GM23338 (cell line): ENCODE data around the gene PDCD7. TPM values are rescaled to one million over a fixed set of nuclear protein-coding genes. Genes with fewer than 3 reads are reported as not detected.

Experiments
- ATAC-seq: fragments of 200-7000 bp; cut with Tn5 transposase; 3 replicates; pipeline ENCODE4 v1.9.1; 2020
- DNase-seq: peaks from one replicate; pipeline ENCODE4 v3.0.0-alpha.2; 2015; ENCODE audit warnings: low spot score
- H2AFZ ChIP-seq: fragments of 200-600 bp; sonication (generic); 2 replicates; pipeline ENCODE4 v1.8.0; 2016; ENCODE audit warnings: antibody characterized with exemption, mild to moderate bottlenecking, moderate library complexity
- H3F3A ChIP-seq: fragments of 200-600 bp; sonication (generic); replicated peaks from 2 replicates; pipeline ENCODE4 v1.8.0; 2017; ENCODE audit warnings: antibody characterized with exemption, mixed run types, low read depth
- H3K27ac ChIP-seq: fragments of 200-600 bp; sonication (generic); 2 replicates; pipeline ENCODE4 v1.6.1; 2016; ENCODE audit warnings: low read depth
- H3K27me3 ChIP-seq: fragments of 200-600 bp; sonication (generic); 2 replicates; pipeline ENCODE4 v1.8.0; 2016; ENCODE audit warnings: mild to moderate bottlenecking, mixed run types, moderate library complexity; ENCODE audit not compliant: insufficient read depth
- H3K36me3 ChIP-seq: fragments of 200-600 bp; sonication (generic); 2 replicates; pipeline ENCODE4 v1.8.0; 2016; ENCODE audit warnings: mild to moderate bottlenecking; ENCODE audit not compliant: insufficient read depth
- H3K4me1 ChIP-seq: fragments of 200-600 bp; sonication (generic); 2 replicates; pipeline ENCODE4 v1.8.0; 2016; ENCODE audit warnings: mild to moderate bottlenecking, moderate library complexity; ENCODE audit not compliant: insufficient read depth
- H3K4me2 ChIP-seq: fragments of 200-600 bp; sonication (generic); 2 replicates; pipeline ENCODE4 v1.7.1; 2017; ENCODE audit warnings: mixed run types
- H3K4me3 ChIP-seq: fragments of 200-600 bp; sonication (generic); 2 replicates; pipeline ENCODE4 v1.6.1; 2016; ENCODE audit warnings: mixed run types
- H3K79me2 ChIP-seq: fragments of 200-600 bp; sonication (generic); replicated peaks from 2 replicates; pipeline ENCODE4 v1.8.0; 2017; ENCODE audit warnings: mild to moderate bottlenecking; ENCODE audit not compliant: insufficient read depth
- H3K9me2 ChIP-seq: fragments of 200-600 bp; sonication (generic); 2 replicates; pipeline ENCODE4 v1.8.0; 2017; ENCODE audit not compliant: insufficient read depth
- H4K20me1 ChIP-seq: fragments of 200-600 bp; sonication (generic); replicated peaks from 2 replicates; pipeline ENCODE4 v1.8.0; 2017; ENCODE audit warnings: mild to moderate bottlenecking; ENCODE audit not compliant: insufficient read depth
- H3K27ac Mint-ChIP-seq: 2 replicates; pipeline ENCODE4 v1.8.0; 2020; ENCODE audit warnings: inconsistent platforms, mild to moderate bottlenecking, moderate library complexity, mixed read lengths
- H3K27me3 Mint-ChIP-seq: 3 replicates; pipeline ENCODE4 v1.8.0; 2022; ENCODE audit warnings: low read depth, mild to moderate bottlenecking, moderate library complexity, mixed read lengths, inconsistent platforms; ENCODE audit not compliant: insufficient read depth, poor library complexity
- H3K36me3 Mint-ChIP-seq: 3 replicates; pipeline ENCODE4 v1.8.0; 2021; ENCODE audit warnings: low read depth, mild to moderate bottlenecking, inconsistent platforms, moderate library complexity, mixed read lengths
- H3K4me1 Mint-ChIP-seq: 3 replicates; pipeline ENCODE4 v1.8.0; 2020; ENCODE audit warnings: mild to moderate bottlenecking, inconsistent platforms, mixed read lengths
- H3K4me3 Mint-ChIP-seq: 3 replicates; pipeline ENCODE4 v1.8.0; 2021; ENCODE audit warnings: moderate library complexity, mild to moderate bottlenecking, inconsistent platforms, mixed read lengths
- H3K9me3 Mint-ChIP-seq: 3 replicates; pipeline ENCODE4 v1.8.0; 2020; ENCODE audit warnings: moderate library complexity, mild to moderate bottlenecking, inconsistent platforms, mixed read lengths
- CREB1 ChIP-seq: fragments of 250-450 bp; sonication (Bioruptor Pico); IDR thresholded peaks from 2 replicates; pipeline ENCODE4 v1.5.0; 2020; ENCODE audit warnings: low read depth, mild to moderate bottlenecking, moderate library complexity
- CTCF ChIP-seq, 2 experiments: fragments of 200-600 bp in 1 of 2; sonication (generic) in 1 of 2; conservative IDR thresholded peaks; 2 replicates each; pipeline versions ENCODE4 v1.5.1 to v1.6.1; 2016 to 2017; ENCODE audit warnings: antibody characterized with exemption in 2 of 2, low read depth in 2 of 2, mild to moderate bottlenecking in 2 of 2, moderate library complexity in 1 of 2
- ETS1 ChIP-seq: IDR thresholded peaks from 2 replicates; pipeline ENCODE4 v1.6.1; 2016; ENCODE audit warnings: antibody characterized with exemption
- EZH2 ChIP-seq: fragments of 200-600 bp; sonication (generic); IDR thresholded peaks from one replicate; pipeline ENCODE4 v1.8.0; 2017; ENCODE audit warnings: antibody characterized with exemption, mild to moderate bottlenecking, low read depth; ENCODE audit not compliant: unreplicated experiment
- EZH2phosphoT487 ChIP-seq: fragments of 200-600 bp; sonication (generic); IDR thresholded peaks from one replicate; pipeline ENCODE4 v1.8.1; 2018; ENCODE audit warnings: antibody characterized with exemption; ENCODE audit not compliant: unreplicated experiment
- JUNB ChIP-seq: IDR thresholded peaks from one replicate; pipeline ENCODE4 v1.6.1; 2016; ENCODE audit warnings: antibody characterized with exemption; ENCODE audit not compliant: unreplicated experiment
- NANOG ChIP-seq: IDR thresholded peaks from 2 replicates; pipeline ENCODE4 v1.6.1; 2016; ENCODE audit warnings: antibody characterized with exemption, borderline replicate concordance
- POLR2AphosphoS5 ChIP-seq: IDR thresholded peaks from 2 replicates; pipeline ENCODE4 v1.6.1; 2016; ENCODE audit warnings: antibody characterized with exemption, low read depth
- REST ChIP-seq: IDR thresholded peaks from one replicate; pipeline ENCODE4 v1.6.1; 2018; ENCODE audit warnings: antibody characterized with exemption; ENCODE audit not compliant: unreplicated experiment
- STAT1 ChIP-seq: IDR thresholded peaks from one replicate; pipeline ENCODE4 v1.6.1; 2016; ENCODE audit warnings: antibody characterized with exemption; ENCODE audit not compliant: unreplicated experiment
- ZNF114 ChIP-seq: fragments of 250-450 bp; sonication (Bioruptor Pico); IDR thresholded peaks from 2 replicates; pipeline ENCODE4 v1.5.0; 2020; ENCODE audit warnings: mild to moderate bottlenecking, moderate library complexity
- ZNF331 ChIP-seq: fragments of 250-450 bp; sonication (Bioruptor Pico); IDR thresholded peaks from 2 replicates; pipeline ENCODE4 v1.5.0; 2020; ENCODE audit warnings: low read depth, mild to moderate bottlenecking, moderate library complexity
- ZNF462 ChIP-seq: fragments of 250-450 bp; sonication (Bioruptor Pico); IDR thresholded peaks from 2 replicates; pipeline ENCODE4 v1.5.0; 2020; ENCODE audit warnings: mild to moderate bottlenecking, moderate library complexity
- polyA plus RNA-seq: library from polyadenylated mRNA; unstranded; fragments of >200 nt; fragmentation: Nextera tagmentation; extraction: Ambion mirVana; gene quantifications from 2 replicates; pipeline ENCODE4 v1.2.1, GENCODE V29; 2016
- total RNA-seq: library from RNA; depleted of rRNA; stranded (reverse); fragments of >200 nt; shearing (Covaris generic); gene quantifications from 2 replicates; pipeline ENCODE4 v1.2.3, GENCODE V29; 2014

Gene PDCD7
- total and polyA plus RNA-seq, 2 experiments from 2014 or later, result 16.8 to 21.2 TPM

GRCh38 chr15:65106011-65106590 lies 27.5 kb downstream of the PDCD7 start:
- H3K27me3 Mint-ChIP-seq, result peaks cover 11% of the 10 kb centered on the region
- H2AFZ ChIP-seq, result no peak overlapping the region
- no peaks in the 10 kb centered on the region for H3K9me3 Mint-ChIP-seq
- H3K27ac Mint-ChIP-seq, result 0 out of 2 replicates have a peak overlapping the region, but pooled peaks have one; percentile 23
- no peak overlapping the region for H3K4me3 Mint-ChIP-seq
- no peak overlapping the region for H3K4me3 ChIP-seq
- H3F3A ChIP-seq, result 0 out of 2 replicates have a peak, but pooled peaks cover 3% of the 10 kb centered on the region
- TF ChIP-seq POLR2AphosphoS5 (no peak), ETS1 (no peak), CREB1 (CRISPR knock-in tag) (no peak), JUNB (no peak), ZNF114 (CRISPR knock-in tag) (no peak), EZH2 (no peak), ZNF331 (CRISPR knock-in tag) (no peak), EZH2phosphoT487 (no peak), STAT1 (no peak), NANOG (no peak), REST (no peak), CTCF (conservative IDR thresholded peaks at IDR 0.05; ENCODE audit: low read depth in 2 of 2) (no peak), ZNF462 (no peak)
- H3K36me3 ChIP-seq, result no peaks in the 10 kb centered on the region
- ATAC-seq (no peak), DNase-seq (no peak)
- no peak overlapping the region for H3K27ac ChIP-seq
- H3K4me1 ChIP-seq, result peaks cover 5% of the 10 kb centered on the region; the same call in 1 of the 2 replicates
- no peaks in the 10 kb centered on the region for H3K9me2 ChIP-seq
- no peak overlapping the region for H3K4me2 ChIP-seq
- no peaks in the 10 kb centered on the region for H3K79me2 ChIP-seq
- H3K4me1 Mint-ChIP-seq, result peaks cover 4% of the 10 kb centered on the region; the same call in 1 of the 3 replicates
- no peaks in the 10 kb centered on the region; the same call in 1 of the 2 replicates for H4K20me1 ChIP-seq
- H3K36me3 Mint-ChIP-seq, result no peaks in the 10 kb centered on the region
- H3K27me3 ChIP-seq, result peaks cover 13% of the 10 kb centered on the region
